Transverse colon (tissue), 4 donors: ENCODE data around the gene C6orf120.

Source experiments
- CTCF ChIP-seq, 5 experiments: fragments of 200-600 bp in 3 of 5; fragments of 450-650 bp in 2 of 5; sonication (generic) in 3 of 5; IDR thresholded peaks; 1 replicate in 2 of 5; 2 replicates in 3 of 5; pipeline ENCODE4 v1.5.1; 2016 to 2017; ENCODE audit warnings: antibody characterized with exemption in 5 of 5, inconsistent platforms in 3 of 5, mild to moderate bottlenecking in 2 of 5, moderate library complexity in 1 of 5
- POLR2A ChIP-seq: fragments of 450-650 bp; IDR thresholded peaks from one replicate; pipeline ENCODE4 v1.6.1; 2016; ENCODE audit warnings: antibody characterized with exemption, mild to moderate bottlenecking, moderate library complexity
- POLR2AphosphoS5 ChIP-seq, 3 donors: sonication (generic); formaldehyde crosslinking; IDR thresholded peaks; one replicate each; pipeline ENCODE4 v1.6.1; 2016; ENCODE audit warnings: antibody characterized with exemption in 3 of 3

GRCh38 chr6:169689287-169689686, 12.6 kb upstream of the C6orf120 start:
- no peak for TF ChIP-seq CTCF (IDR thresholded peaks at IDR 0.05)
- TF ChIP-seq POLR2A: no peak
- TF ChIP-seq POLR2AphosphoS5 (IDR thresholded peaks at IDR 0.05): no peak
